Sigmoid colon (tissue), 7 donors: ENCODE data around the gene ANO2. TPM values are rescaled to one million over a fixed set of nuclear protein-coding genes. Genes with fewer than 3 reads are reported as not detected.

Experiments used
- DNase-seq: peaks from one replicate; pipeline ENCODE4 v3.0.0-alpha.2; 2019
- H3K27ac ChIP-seq, 4 donors: fragments of 200-600 bp; sonication (generic); one replicate each; pipeline ENCODE4 v1.5.1; 2016 to 2019; ENCODE audit warnings: mild to moderate bottlenecking in 1 of 4
- H3K27me3 ChIP-seq, 3 donors: fragments of 200-600 bp; sonication (generic); one replicate each; pipeline ENCODE4 v1.5.1; 2019; ENCODE audit warnings: mild to moderate bottlenecking in 1 of 3
- H3K36me3 ChIP-seq, 4 donors: fragments of 200-600 bp; sonication (generic); one replicate each; pipeline ENCODE4 v1.5.1; 2016 to 2019
- H3K4me1 ChIP-seq, 4 donors: fragments of 200-600 bp; sonication (generic); one replicate each; pipeline ENCODE4 v1.5.1; 2017 to 2019
- H3K4me3 ChIP-seq, 4 donors: fragments of 200-600 bp; sonication (generic); one replicate each; pipeline ENCODE4 v1.5.1; 2017 to 2019; ENCODE audit warnings: mild to moderate bottlenecking in 2 of 4, moderate library complexity in 1 of 4
- H3K9me3 ChIP-seq, 4 donors: fragments of 200-600 bp in 3 of 4; sonication (generic) in 3 of 4; one replicate each; pipeline versions ENCODE4 v1.5.1 to v1.6.1; 2013 to 2019
- EP300 ChIP-seq, 4 donors: sonication (generic); formaldehyde crosslinking; IDR thresholded peaks; one replicate each; pipeline ENCODE4 v1.6.1; 2017; ENCODE audit warnings: antibody characterized with exemption in 4 of 4
- POLR2A ChIP-seq, 2 donors: fragments of 450-650 bp; IDR thresholded peaks; one replicate each; pipeline ENCODE4 v1.6.1; 2016; ENCODE audit warnings: antibody characterized with exemption in 2 of 2, mild to moderate bottlenecking in 2 of 2, moderate library complexity in 2 of 2
- POLR2AphosphoS5 ChIP-seq, 4 donors: sonication (generic); formaldehyde crosslinking; IDR thresholded peaks; one replicate each; pipeline ENCODE4 v1.6.1; 2017; ENCODE audit warnings: antibody characterized with exemption in 4 of 4
- WGBS, 2 donors: extraction: QIAGEN DNeasy Blood & Tissue Kit; methylation state at CpG; one replicate each; pipeline ENCODE4 v1.1.7; 2013; 5-methylcytosine and 5-hydroxymethylcytosine counted together
- intact Hi-C: fragments of 100-400 bp; cut with DNase I; formaldehyde crosslinking; loops from one replicate; pipeline ENCODE4 v1.15.1; 2023
- polyA plus RNA-seq, 3 donors: library from polyadenylated mRNA; stranded (reverse); fragments of 200-250 nt; gene quantifications; one replicate each; pipeline ENCODE4 v1.2.3, GENCODE V29; 2013
- total RNA-seq, 4 donors: library from RNA; depleted of rRNA; stranded (reverse); fragments of >200 nt; gene quantifications; one replicate each; pipeline ENCODE4 v1.1.0, GENCODE V29; 2016
- TF ChIP-seq, protein P1 (sequence below), 4 experiments: fragments of 450-650 bp in 3 of 4; fragments of 200-600 bp in 1 of 4; IDR thresholded peaks; one replicate each; pipeline ENCODE4 v1.5.1; 2016 to 2019; ENCODE audit warnings: antibody characterized with exemption in 4 of 4, mild to moderate bottlenecking in 3 of 4, moderate library complexity in 2 of 4
- donor health status: healthy with polysubstance abuse.
- donor health status: Bipolar disorder and iron deficiency.
- donor health status: healthy.

Gene ANO2
- total and polyA plus RNA-seq, 7 donors: 0.46 to 4.3 (median 1.8) TPM; not detected in 1

DNA sequence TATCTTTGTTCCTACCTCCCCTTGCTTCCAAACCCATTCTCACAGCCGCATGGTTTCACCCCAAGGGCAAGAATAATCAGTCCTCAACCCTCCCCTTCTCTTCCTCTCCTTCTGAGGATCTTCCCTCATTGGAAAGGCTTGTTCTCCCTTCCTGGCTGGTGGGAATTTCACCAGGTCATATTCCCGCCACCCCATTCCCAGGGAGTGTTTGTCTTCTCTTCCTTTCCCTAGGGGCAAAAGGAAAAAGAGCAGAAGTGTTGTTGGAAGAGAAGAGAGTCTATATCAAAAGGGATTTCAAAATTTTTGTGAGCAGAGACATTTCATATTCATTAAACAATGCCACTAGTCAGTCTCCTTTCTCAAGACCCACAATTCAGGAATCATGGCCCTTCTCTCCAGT, 176.9 kb downstream of the ANO2 start:
- intact Hi-C loops: no loop called here
- H3K27ac ChIP-seq: no peak overlapping the region
- H3K4me3 ChIP-seq: no peak overlapping the region
- WGBS, 2 donors: 80 to 83% methylated on average over 2 of the region's 2 CpGs
- no peaks in the 10 kb centered on the region for H3K36me3 ChIP-seq
- H3K9me3 ChIP-seq: no peaks in the 10 kb centered on the region
- H3K4me1 ChIP-seq: no peaks in the 10 kb centered on the region
- H3K27me3 ChIP-seq: no peaks in the 10 kb centered on the region
- TF ChIP-seq EP300 (IDR thresholded peaks at IDR 0.05): no peak
- no peak for TF ChIP-seq POLR2AphosphoS5 (IDR thresholded peaks at IDR 0.05)
- TF ChIP-seq, protein P1, sequence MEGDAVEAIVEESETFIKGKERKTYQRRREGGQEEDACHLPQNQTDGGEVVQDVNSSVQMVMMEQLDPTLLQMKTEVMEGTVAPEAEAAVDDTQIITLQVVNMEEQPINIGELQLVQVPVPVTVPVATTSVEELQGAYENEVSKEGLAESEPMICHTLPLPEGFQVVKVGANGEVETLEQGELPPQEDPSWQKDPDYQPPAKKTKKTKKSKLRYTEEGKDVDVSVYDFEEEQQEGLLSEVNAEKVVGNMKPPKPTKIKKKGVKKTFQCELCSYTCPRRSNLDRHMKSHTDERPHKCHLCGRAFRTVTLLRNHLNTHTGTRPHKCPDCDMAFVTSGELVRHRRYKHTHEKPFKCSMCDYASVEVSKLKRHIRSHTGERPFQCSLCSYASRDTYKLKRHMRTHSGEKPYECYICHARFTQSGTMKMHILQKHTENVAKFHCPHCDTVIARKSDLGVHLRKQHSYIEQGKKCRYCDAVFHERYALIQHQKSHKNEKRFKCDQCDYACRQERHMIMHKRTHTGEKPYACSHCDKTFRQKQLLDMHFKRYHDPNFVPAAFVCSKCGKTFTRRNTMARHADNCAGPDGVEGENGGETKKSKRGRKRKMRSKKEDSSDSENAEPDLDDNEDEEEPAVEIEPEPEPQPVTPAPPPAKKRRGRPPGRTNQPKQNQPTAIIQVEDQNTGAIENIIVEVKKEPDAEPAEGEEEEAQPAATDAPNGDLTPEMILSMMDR (IDR thresholded peaks at IDR 0.05): no peak
- TF ChIP-seq POLR2A (IDR thresholded peaks at IDR 0.05): no peak
- DNase-seq: no peak

GRCh38 chr12:5758347-5758746, 186.7 kb downstream of the ANO2 start:
- TF ChIP-seq POLR2AphosphoS5 (IDR thresholded peaks at IDR 0.05) (no peak), EP300 (IDR thresholded peaks at IDR 0.05) (no peak), POLR2A (IDR thresholded peaks at IDR 0.05) (no peak)
- TF ChIP-seq, protein P1 (IDR thresholded peaks at IDR 0.05): no peak
- Histone ChIP-seq H3K36me3 (no peaks in the 10 kb centered on the region), H3K27me3 (peaks cover 0 to 9% (median 5%) of the 10 kb centered on the region in 3 donors), H3K27ac (no peak overlapping the region), H3K4me3 (no peak overlapping the region), H3K4me1 (no peaks in the 10 kb centered on the region), H3K9me3 (no peaks in the 10 kb centered on the region)
- 87 to 93% methylated on average over 3 of the region's 3 CpGs for WGBS, 2 donors
- intact Hi-C loops: no loop called here
- DNase-seq: no peak

- peaks cover 0 to 9% (median 5%) of the 10 kb centered on the region in 3 donors for H3K27me3 ChIP-seq
- 74 to 86% methylated on average over 5 of the region's 5 CpGs for WGBS, 2 donors
- DNase-seq: no peak
- H3K4me1 ChIP-seq: no peaks in the 10 kb centered on the region
- no peaks in the 10 kb centered on the region for H3K36me3 ChIP-seq
- intact Hi-C loops: no loop called here
- no peaks in the 10 kb centered on the region for H3K9me3 ChIP-seq
- TF ChIP-seq POLR2A (IDR thresholded peaks at IDR 0.05) (no peak), POLR2AphosphoS5 (IDR thresholded peaks at IDR 0.05) (no peak), EP300 (IDR thresholded peaks at IDR 0.05) (no peak)
- TF ChIP-seq, protein P1 (IDR thresholded peaks at IDR 0.05): no peak
- no peak overlapping the region for H3K27ac ChIP-seq
- no peak overlapping the region for H3K4me3 ChIP-seq
These were observed 188.7 kb downstream of the ANO2 start for GRCh38 chr12:5756338-5756842.

DNA sequence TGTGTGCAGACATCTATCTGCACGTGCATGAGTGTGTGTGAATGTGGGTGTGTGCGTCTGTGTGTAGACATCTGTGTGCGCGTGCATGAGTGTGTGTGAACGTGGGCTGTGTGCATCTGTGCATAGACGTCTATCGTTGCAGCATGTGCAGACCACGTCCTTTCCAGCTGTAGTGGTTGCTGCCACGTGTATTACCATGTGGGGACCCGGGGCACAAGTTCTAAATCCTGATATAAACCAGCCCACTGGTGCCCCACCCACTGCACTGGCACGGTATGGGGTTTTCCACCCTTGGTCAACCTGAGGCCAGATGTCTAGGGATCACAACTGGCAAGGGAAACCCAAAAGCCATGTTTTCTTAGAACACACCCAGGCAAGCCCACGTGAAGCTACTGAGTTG, 197.0 kb downstream of the ANO2 start:
- H3K36me3 ChIP-seq: no peaks in the 10 kb centered on the region
- 75 to 79% methylated on average over 12 of the region's 12 CpGs for WGBS, 2 donors
- H3K27me3 ChIP-seq: no peaks in the 10 kb centered on the region
- no peak overlapping the region for H3K27ac ChIP-seq
- H3K4me1 ChIP-seq: no peaks in the 10 kb centered on the region
- no peak overlapping the region for H3K4me3 ChIP-seq
- intact Hi-C loops: no loop called here
- TF ChIP-seq EP300 (IDR thresholded peaks at IDR 0.05) (no peak), POLR2AphosphoS5 (IDR thresholded peaks at IDR 0.05) (no peak), POLR2A (IDR thresholded peaks at IDR 0.05) (no peak)
- TF ChIP-seq, protein P1 (IDR thresholded peaks at IDR 0.05): no peak
- no peaks in the 10 kb centered on the region for H3K9me3 ChIP-seq
- no peak for DNase-seq

- H3K27ac ChIP-seq: no peak overlapping the region
- intact Hi-C loops: no loop called here
- H3K4me3 ChIP-seq: no peak overlapping the region
- TF ChIP-seq POLR2AphosphoS5 (IDR thresholded peaks at IDR 0.05) (no peak), EP300 (IDR thresholded peaks at IDR 0.05) (no peak), POLR2A (IDR thresholded peaks at IDR 0.05) (no peak)
- TF ChIP-seq, protein P1 (IDR thresholded peaks at IDR 0.05): no peak
- no peaks in the 10 kb centered on the region for H3K36me3 ChIP-seq
- no peaks in the 10 kb centered on the region for H3K27me3 ChIP-seq
- H3K4me1 ChIP-seq: no peaks in the 10 kb centered on the region
- DNase-seq: no peak
- WGBS, 2 donors: 61 to 88% methylated on average over 6 of the region's 6 CpGs
- no peaks in the 10 kb centered on the region for H3K9me3 ChIP-seq
These were observed 198.1 kb downstream of the ANO2 start for GRCh38 chr12:5746917-5747316.
